K562 (cell line): ENCODE data around the gene STXBP6. TPM values are rescaled to one million over a fixed set of nuclear protein-coding genes. Genes with fewer than 3 reads are reported as not detected.
A peak's percentile ranks its signal among the peaks of the same experiment; 100 is the strongest.

Source experiments
- ATAC-seq: fragments of 200-7000 bp; cut with Tn5 transposase; 3 replicates; pipeline ENCODE4 v1.9.1; 2020; ENCODE audit warnings: moderate library complexity
- BruUV-seq: library from RNA; stranded (reverse); fragments of 400-500 nt; replicated peaks from 2 replicates; lab custom pipeline; 2021; lab: Mats Ljungman, UMichigan
- CTCF ChIA-PET: fragments of 300-600 bp; formaldehyde crosslinking; extraction: SDS; loops from one replicate; lab custom pipeline; 2021; ENCODE audit warnings: low intra/inter-chr PET ratio; lab: Yijun Ruan, JAX
- POLR2A ChIA-PET: fragments of 300-600, 350-650 bp; sonication (Branson Sonifier 250); formaldehyde crosslinking; extraction: SDS; loops from one replicate; lab custom pipeline; 2021; ENCODE audit warnings: antibody characterized with exemption, inconsistent platforms; lab: Yijun Ruan, JAX
- DNase-seq, 4 experiments: peaks; one replicate each; pipeline versions ENCODE4 v3.0.0 to v3.0.0-alpha.2; 2011 to 2018; ENCODE audit warnings: low spot score in 3 of 4, mixed read lengths in 3 of 4; ENCODE audit errors: extremely low read depth in 1 of 4
- FAIRE-seq: peaks from 2 replicates; lab custom pipeline; 2011; peaks lifted over from hg19 to GRCh38; lab: Jason Lieb, UNC
- H2AFZ ChIP-seq: 2 replicates; pipeline ENCODE4 v1.6.0; 2011; ENCODE audit warnings: low read depth, low read length, control low read depth, inconsistent platforms
- H3K27ac ChIP-seq: fragments of 200-600 bp; 3 replicates; pipeline ENCODE4 v1.8.0; 2011; ENCODE audit warnings: low read depth, mild to moderate bottlenecking, control low read depth, inconsistent platforms, low read length, moderate library complexity, mixed read lengths; ENCODE audit errors: extremely low read depth
- H3K27me3 ChIP-seq, 2 experiments: fragments of 300-600 bp in 1 of 2; 2 replicates in 1 of 2; 3 replicates in 1 of 2; pipeline versions ENCODE4 v1.6.0 to v1.8.0; 2011; ENCODE audit warnings: inconsistent platforms in 2 of 2, low read length in 2 of 2, mild to moderate bottlenecking in 1 of 2, mixed read lengths in 1 of 2, moderate library complexity in 1 of 2; ENCODE audit not compliant: control insufficient read depth in 2 of 2, insufficient read depth in 2 of 2
- H3K36me3 ChIP-seq: fragments of 300-600 bp; 3 replicates; pipeline ENCODE4 v1.8.0; 2011; ENCODE audit warnings: mild to moderate bottlenecking, low read length, inconsistent platforms; ENCODE audit not compliant: control insufficient read depth, insufficient read depth
- H3K4me1 ChIP-seq, 2 experiments: fragments of 200-600 bp in 1 of 2; replicated peaks in 1 of 2; 2 replicates in 1 of 2; 3 replicates in 1 of 2; pipeline versions ENCODE4 v1.5.1 to v1.8.0; 2011; ENCODE audit warnings: inconsistent platforms in 2 of 2, low read length in 2 of 2, mild to moderate bottlenecking in 1 of 2, mixed read lengths in 1 of 2, moderate library complexity in 1 of 2; ENCODE audit not compliant: control insufficient read depth in 2 of 2, insufficient read depth in 2 of 2
- H3K4me2 ChIP-seq: 2 replicates; pipeline ENCODE4 v1.6.1; 2011; ENCODE audit warnings: low read length, control low read depth, inconsistent platforms, mixed read lengths; ENCODE audit not compliant: insufficient read depth
- H3K4me3 ChIP-seq: fragments of 200-600 bp; sonication (generic), shearing (Covaris generic); 2 replicates; pipeline ENCODE4 v1.5.1; 2016; ENCODE audit warnings: control low read depth, inconsistent platforms
- H3K79me2 ChIP-seq: fragments of 200-600 bp; 3 replicates; pipeline ENCODE4 v1.8.0; 2011; ENCODE audit warnings: low read length, inconsistent platforms; ENCODE audit not compliant: control insufficient read depth, insufficient read depth
- H3K9ac ChIP-seq, 2 experiments: 2 replicates each; pipeline versions ENCODE4 v1.6.0 to v1.6.1; 2011; ENCODE audit warnings: low read depth in 2 of 2, low read length in 2 of 2, control low read depth in 1 of 2, inconsistent platforms in 1 of 2, mild to moderate bottlenecking in 1 of 2, mixed read lengths in 1 of 2; ENCODE audit not compliant: insufficient read depth in 1 of 2
- H3K9me1 ChIP-seq: one replicate; pipeline ENCODE4 v1.6.0; 2011; ENCODE audit warnings: inconsistent platforms, mild to moderate bottlenecking, low read length, moderate library complexity; ENCODE audit not compliant: control insufficient read depth, insufficient read depth
- H3K9me3 ChIP-seq: replicated peaks from 2 replicates; pipeline ENCODE4 v1.5.1; 2011; ENCODE audit warnings: low read depth, low read length, inconsistent platforms; ENCODE audit not compliant: control insufficient read depth, insufficient read depth
- H4K20me1 ChIP-seq: replicated peaks from 2 replicates; pipeline ENCODE4 v1.6.1; 2011; ENCODE audit warnings: low read length, inconsistent platforms, mixed read lengths; ENCODE audit not compliant: control insufficient read depth, insufficient read depth
- CHD1 ChIP-seq: fragments of 200-600 bp; sonication (generic); IDR thresholded peaks from one replicate; pipeline ENCODE4 v1.6.1; 2012; ENCODE audit warnings: mild to moderate bottlenecking, moderate library complexity, low read length, inconsistent platforms
- ELF4 ChIP-seq: fragments of 450-650 bp; formaldehyde crosslinking; IDR thresholded peaks from 2 replicates; pipeline ENCODE4 v1.4.0; 2022; ENCODE audit warnings: missing genetic modification characterization
- HEY1 ChIP-seq: fragments of 250-450 bp; sonication (Bioruptor Pico); IDR thresholded peaks from 2 replicates; pipeline ENCODE4 v1.5.0; 2020; ENCODE audit warnings: mild to moderate bottlenecking, moderate library complexity, borderline replicate concordance
- NFIX ChIP-seq: fragments of 250-450 bp; sonication (Bioruptor Pico); IDR thresholded peaks from 2 replicates; pipeline ENCODE4 v1.4.0; 2020; ENCODE audit warnings: low read depth, mild to moderate bottlenecking, moderate library complexity
- RBM17 ChIP-seq: fragments of 200-400 bp; formaldehyde crosslinking; IDR thresholded peaks from 2 replicates; pipeline ENCODE4 v1.6.1; 2017; ENCODE audit warnings: low read depth, mild to moderate bottlenecking, low read length, borderline replicate concordance
- TEAD4 ChIP-seq, 2 experiments: sonication (generic) in 1 of 2; formaldehyde crosslinking in 1 of 2; IDR thresholded peaks; 2 replicates each; pipeline versions ENCODE4 v1.6.1 to v1.8.0; 2012 to 2022; ENCODE audit warnings: borderline replicate concordance in 1 of 2, inconsistent platforms in 1 of 2, low read length in 1 of 2, mild to moderate bottlenecking in 1 of 2, missing genetic modification reagents in 1 of 2
- ZBTB40 ChIP-seq, 2 experiments: fragments of 450-650 bp in 1 of 2; sonication (generic) in 1 of 2; formaldehyde crosslinking in 1 of 2; IDR thresholded peaks; 2 replicates each; pipeline versions ENCODE4 v1.7.1 to v1.9.0; 2016 to 2022; ENCODE audit warnings: inconsistent platforms in 1 of 2, mild to moderate bottlenecking in 1 of 2, missing genetic modification reagents in 1 of 2
- ZFP1 ChIP-seq: fragments of 450-650 bp; formaldehyde crosslinking; IDR thresholded peaks from 2 replicates; pipeline ENCODE4 v1.4.0; 2020; ENCODE audit warnings: mild to moderate bottlenecking, mixed read lengths
- WGBS: fragments of 100-300 bp; shearing (Covaris generic); methylation state at CpG from one replicate; pipeline ENCODE4 v1.1.6; 2016; ENCODE audit warnings: low coverage, mixed read lengths; ENCODE audit not compliant: insufficient coverage; ENCODE audit errors: missing lambda C conversion rate; 5-methylcytosine and 5-hydroxymethylcytosine counted together
- in situ Hi-C: fragments of 300-500 bp; cut with MboI; formaldehyde crosslinking; loops from 4 replicates; pipeline ENCODE4 v1.15.0; 2018; ENCODE audit warnings: inconsistent platforms, mixed read lengths
- intact Hi-C: fragments of 100-400 bp; cut with micrococcal nuclease; formaldehyde crosslinking; loops from 2 replicates; pipeline ENCODE4 v1.14.2; 2022
- polyA plus RNA-seq, 8 experiments: library from polyadenylated mRNA; depleted of rRNA in 4 of 8; stranded (reverse) in 5 of 8; unstranded in 3 of 8; fragments of >200 nt; fragmentation: Nextera tagmentation in 2 of 8; fragmentation: Illumina TruSeq in 1 of 8; extraction: Ambion mirVana in 2 of 8; extraction: Trizol in 1 of 8; gene quantifications; 2 replicates each; pipeline versions ENCODE4 v1.2.1 to v1.2.3, GENCODE V29; 2011 to 2014; ENCODE audit warnings: inconsistent platforms in 1 of 8, missing spikeins in 1 of 8
- total RNA-seq, 7 experiments: library from RNA; depleted of rRNA in 6 of 7; stranded (reverse); fragments of >200 nt in 6 of 7; fragmentation: Illumina TruSeq in 2 of 7; extraction: Trizol in 2 of 7; gene quantifications; 2 replicates each; pipeline versions ENCODE4 v1.2.1 to v1.2.3, GENCODE V29; 2011 to 2021; ENCODE audit warnings: low replicate concordance in 1 of 7

The STXBP6 gene
- total and polyA plus RNA-seq, 9 of the 15 experiments (the other 6 are each of a cell fraction or from before 2014, with no cell fraction given), result 0.27 to 0.89 (median 0.59) TPM

DNA sequence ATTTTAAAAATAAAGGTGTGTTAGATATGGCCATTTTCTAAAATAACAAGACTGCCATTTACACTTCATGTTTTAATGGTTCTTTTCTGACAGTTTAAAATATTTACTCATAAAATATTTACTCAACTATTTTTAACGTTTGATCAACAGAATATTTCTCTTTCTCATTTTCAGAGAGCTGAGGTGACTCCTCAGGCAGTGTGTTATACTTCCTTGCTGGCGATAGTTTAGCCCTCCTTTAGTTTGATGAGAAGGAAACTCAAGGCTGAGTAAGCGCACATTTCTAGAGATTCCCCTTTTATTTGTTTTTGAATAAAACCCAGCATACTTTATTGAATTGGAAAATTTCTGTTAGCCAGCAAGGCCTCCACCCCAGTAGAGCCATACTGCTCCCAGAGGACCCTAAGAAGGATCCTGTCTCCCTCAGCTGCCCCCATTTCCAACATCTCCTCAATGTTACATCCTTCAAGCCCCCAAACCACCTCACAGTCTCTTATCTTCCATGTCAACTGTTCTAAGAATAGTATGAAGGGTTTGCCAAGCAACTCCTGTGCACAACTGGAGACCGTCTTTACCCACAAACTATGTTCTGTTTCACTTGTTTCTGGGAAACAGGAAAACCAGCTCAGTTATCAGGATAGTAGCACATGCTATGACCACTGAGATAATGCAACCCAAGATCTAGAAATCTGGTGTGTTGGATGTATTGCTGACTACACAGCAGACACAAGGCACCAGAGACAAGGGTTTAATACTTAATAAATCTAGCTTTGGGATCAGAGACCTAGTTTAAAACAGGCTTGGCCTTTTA is 129.5 kb downstream of the STXBP6 start:
- no peaks in the 10 kb centered on the region; a peak in 1 of 5 replicates for H3K4me1 ChIP-seq

GRCh38 chr14:24918822-24919221 is 131.1 kb downstream of the STXBP6 start:
- no peak overlapping the region for H3K4me3 ChIP-seq
- no peaks in the 10 kb centered on the region for H3K36me3 ChIP-seq
- H3K79me2 ChIP-seq, result no peaks in the 10 kb centered on the region
- H3K4me2 ChIP-seq, result no peak overlapping the region
- no peak for DNase-seq
- H3K27ac ChIP-seq, result no peak overlapping the region
- no peak for FAIRE-seq
- no peaks in the 10 kb centered on the region for H3K9me3 ChIP-seq
- H2AFZ ChIP-seq, result no peak overlapping the region
- in situ Hi-C loops, result no loop called here
- BruUV-seq, result no TSS peak
- H3K9ac ChIP-seq, result no peak overlapping the region
- no peaks in the 10 kb centered on the region for H3K9me1 ChIP-seq
- WGBS, result 2% methylated on average over 3 of the region's 4 CpGs
- no peaks in the 10 kb centered on the region for H3K27me3 ChIP-seq
- no peaks in the 10 kb centered on the region; a peak in 1 of 5 replicates for H3K4me1 ChIP-seq
- intact Hi-C loops, result no loop called here
- POLR2A ChIA-PET, result no interaction called here
- no peak for ATAC-seq
- no peaks in the 10 kb centered on the region for H4K20me1 ChIP-seq
- CTCF ChIA-PET, result no interaction called here
- TF ChIP-seq ZBTB40 (IDR thresholded peaks at IDR 0.05), result no peak
- no peak for TF ChIP-seq ZBTB40 (CRISPR knock-in tag; IDR thresholded peaks at IDR 0.05)
- TF ChIP-seq NFIX (CRISPR knock-in tag), result no peak

More for the DNA sequence above, 129.5 kb downstream of the STXBP6 start:
- in situ Hi-C loops, result no loop called here
- Histone ChIP-seq H3K4me2 (no peak overlapping the region), H3K4me3 (no peak overlapping the region), H3K27me3 (no peaks in the 10 kb centered on the region), H3K9ac (no peak overlapping the region), H3K27ac (no peak overlapping the region), H3K9me1 (no peaks in the 10 kb centered on the region), H3K79me2 (no peaks in the 10 kb centered on the region), H3K36me3 (no peaks in the 10 kb centered on the region), H4K20me1 (no peaks in the 10 kb centered on the region), H2AFZ (no peak overlapping the region), H3K9me3 (no peaks in the 10 kb centered on the region)
- no TSS peak for BruUV-seq
- intact Hi-C loops, result no loop called here
- TF ChIP-seq ZFP1 (CRISPR knock-in tag), result no peak
- peak; percentile 12; the same call in 1 of the 2 replicates for TF ChIP-seq TEAD4 (IDR thresholded peaks at IDR 0.05; ENCODE audit: low read length)
- TF ChIP-seq TEAD4 (CRISPR knock-in tag; IDR thresholded peaks at IDR 0.05; ENCODE audit: borderline replicate concordance), result no peak
- TF ChIP-seq ELF4, result no peak
- no peak for TF ChIP-seq CHD1
- TF ChIP-seq RBM17, result no peak
- TF ChIP-seq HEY1, result no peak
- WGBS, result 3% methylated on average over 4 of the region's 4 CpGs
- FAIRE-seq (no peak), DNase-seq (peak in 1 of 4 experiments; percentile 40), ATAC-seq (no peak)
- CTCF ChIA-PET, result no interaction called here
- POLR2A ChIA-PET, result no interaction called here
